SU-DHL-6 (cell line): ENCODE data around the gene CXXC5.
A peak's percentile ranks its signal among the peaks of the same experiment; 100 is the strongest.

ENCODE experiments used
- H2AFZ ChIP-seq: fragments of 200-600 bp; sonication (generic); 2 replicates; pipeline ENCODE4 v1.6.1; 2014; ENCODE audit warnings: low read depth, mild to moderate bottlenecking, moderate library complexity, mixed read lengths, antibody characterized with exemption, low read length; ENCODE audit not compliant: severe bottlenecking
- H3F3A ChIP-seq: fragments of 200-600 bp; shearing (Covaris generic); 2 replicates; pipeline ENCODE4 v1.6.0; 2016; ENCODE audit warnings: antibody characterized with exemption, mild to moderate bottlenecking; ENCODE audit not compliant: insufficient read depth
- H3K27ac ChIP-seq: fragments of 200-600 bp; sonication (generic); 2 replicates; pipeline ENCODE4 v1.5.1; 2016; ENCODE audit warnings: low read depth, mild to moderate bottlenecking, low read length, moderate library complexity, mixed read lengths
- H3K27me3 ChIP-seq: fragments of 200-600 bp; sonication (generic), shearing (Covaris generic); 2 replicates; pipeline ENCODE4 v1.6.0; 2014; ENCODE audit warnings: mild to moderate bottlenecking, low read length
- H3K36me3 ChIP-seq: fragments of 200-600 bp; sonication (generic); 2 replicates; pipeline ENCODE4 v1.6.1; 2014; ENCODE audit warnings: mild to moderate bottlenecking, low read length, mixed read lengths
- H3K4me2 ChIP-seq: fragments of 300-600, 200-600 bp; shearing (Covaris generic), sonication (generic); 2 replicates; pipeline ENCODE4 v1.6.0; 2014; ENCODE audit warnings: low read length, low read depth, mild to moderate bottlenecking; ENCODE audit not compliant: poor library complexity, severe bottlenecking
- H3K4me3 ChIP-seq: fragments of 200-600 bp; sonication (generic); 2 replicates; pipeline ENCODE4 v1.5.1; 2014; ENCODE audit warnings: antibody characterized with exemption, low read length, mild to moderate bottlenecking, mixed read lengths; ENCODE audit not compliant: insufficient read depth, poor library complexity, severe bottlenecking
- H3K79me2 ChIP-seq: fragments of 200-600 bp; sonication (generic); 2 replicates; pipeline ENCODE4 v1.6.1; 2014; ENCODE audit warnings: mild to moderate bottlenecking, low read length, moderate library complexity; ENCODE audit not compliant: insufficient read depth
- H3K9ac ChIP-seq: fragments of 200-600 bp; sonication (generic); 2 replicates; pipeline ENCODE4 v1.7.0; 2014; ENCODE audit warnings: mild to moderate bottlenecking, low read length
- H3K9me2 ChIP-seq: fragments of 200-600 bp; sonication (generic); replicated peaks from 2 replicates; pipeline ENCODE4 v1.6.1; 2014; ENCODE audit warnings: low read length; ENCODE audit not compliant: insufficient read depth
- H3K9me3 ChIP-seq: fragments of 200-600 bp; sonication (generic); 2 replicates; pipeline ENCODE4 v1.6.1; 2014; ENCODE audit warnings: low read length, mixed read lengths; ENCODE audit not compliant: insufficient read depth
- H4K20me1 ChIP-seq: fragments of 200-600 bp; sonication (generic); 2 replicates; pipeline ENCODE4 v1.6.1; 2014; ENCODE audit warnings: low read depth, mild to moderate bottlenecking, antibody characterized with exemption, low read length, moderate library complexity, mixed read lengths
- EZH2phosphoT487 ChIP-seq: fragments of 200-600 bp; sonication (generic), shearing (Covaris generic); conservative IDR thresholded peaks from 2 replicates; pipeline ENCODE4 v1.6.1; 2018; ENCODE audit warnings: mild to moderate bottlenecking, antibody characterized with exemption, low read length, moderate library complexity, mixed read lengths
- TF ChIP-seq, protein P1 (sequence below): fragments of 200-600 bp; sonication (generic); IDR thresholded peaks from one replicate; pipeline ENCODE4 v1.5.1; 2017; ENCODE audit warnings: antibody characterized with exemption, mild to moderate bottlenecking, low read length, moderate library complexity; ENCODE audit not compliant: insufficient read depth, poor library complexity, severe bottlenecking

CXXC5 gene

DNA sequence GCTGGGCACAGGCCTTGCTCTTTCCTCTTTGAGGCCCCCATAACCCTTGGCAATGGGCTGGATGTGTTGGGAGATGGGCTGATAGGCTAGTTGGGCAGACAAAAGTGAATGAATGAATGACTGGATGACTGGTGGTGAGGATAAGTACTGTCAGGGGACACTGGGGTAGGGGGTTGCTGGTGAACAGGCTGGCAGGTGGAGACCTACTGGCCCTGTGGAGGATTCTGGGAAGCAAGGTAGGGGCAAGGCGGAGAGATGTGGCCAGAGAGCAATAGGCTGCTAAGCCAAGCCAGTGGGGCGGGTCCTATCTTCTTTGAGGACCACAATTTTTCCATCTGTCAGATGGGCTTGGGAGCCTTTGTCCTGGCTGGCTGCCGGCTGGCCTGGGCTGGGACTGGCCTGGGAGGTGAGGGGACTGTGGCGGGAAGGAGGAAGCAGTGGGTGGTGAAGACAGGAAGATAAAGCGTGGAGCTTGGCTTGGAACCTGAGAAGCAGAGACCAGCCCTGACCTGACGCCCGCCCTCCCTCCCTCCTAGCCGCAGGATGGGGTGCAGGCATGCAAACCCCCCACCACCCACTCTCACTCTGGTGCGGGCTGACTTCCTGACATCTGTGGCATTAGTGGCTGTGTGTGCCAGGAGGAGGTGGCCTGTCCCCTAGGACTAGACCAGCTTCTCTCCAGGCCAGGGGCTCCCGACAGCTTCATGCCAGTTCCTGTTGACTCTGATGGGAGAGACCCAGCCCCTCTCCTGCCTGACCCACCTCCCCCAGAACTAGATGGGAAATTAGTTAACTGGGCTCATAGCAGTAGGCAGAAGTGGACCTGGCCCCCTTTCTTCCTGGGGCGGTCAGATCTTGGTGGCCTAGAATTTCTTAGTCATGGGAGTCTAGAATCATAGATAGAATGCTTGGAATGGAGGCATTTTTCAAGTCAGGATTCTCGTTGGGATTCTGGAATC, 9.5 kb downstream of the CXXC5 start:
- Histone ChIP-seq H3K9me2 (no peaks in the 10 kb centered on the region), H3K79me2 (peaks cover 98% of the 10 kb centered on the region), H3K9ac (peak overlapping the region; percentile 33), H3K27me3 (no peaks in the 10 kb centered on the region), H3K4me3 (no peak overlapping the region), H2AFZ (no peak overlapping the region), H3K27ac (peak overlapping the region; percentile 59), H4K20me1 (peaks cover under 1% of the 10 kb centered on the region; the same call in 1 of the 2 replicates), H3F3A (peaks cover 11% of the 10 kb centered on the region), H3K4me2 (peak overlapping the region; percentile 46), H3K36me3 (no peaks in the 10 kb centered on the region), H3K9me3 (no peaks in the 10 kb centered on the region)
- no peak for TF ChIP-seq EZH2phosphoT487
- TF ChIP-seq, protein P1, sequence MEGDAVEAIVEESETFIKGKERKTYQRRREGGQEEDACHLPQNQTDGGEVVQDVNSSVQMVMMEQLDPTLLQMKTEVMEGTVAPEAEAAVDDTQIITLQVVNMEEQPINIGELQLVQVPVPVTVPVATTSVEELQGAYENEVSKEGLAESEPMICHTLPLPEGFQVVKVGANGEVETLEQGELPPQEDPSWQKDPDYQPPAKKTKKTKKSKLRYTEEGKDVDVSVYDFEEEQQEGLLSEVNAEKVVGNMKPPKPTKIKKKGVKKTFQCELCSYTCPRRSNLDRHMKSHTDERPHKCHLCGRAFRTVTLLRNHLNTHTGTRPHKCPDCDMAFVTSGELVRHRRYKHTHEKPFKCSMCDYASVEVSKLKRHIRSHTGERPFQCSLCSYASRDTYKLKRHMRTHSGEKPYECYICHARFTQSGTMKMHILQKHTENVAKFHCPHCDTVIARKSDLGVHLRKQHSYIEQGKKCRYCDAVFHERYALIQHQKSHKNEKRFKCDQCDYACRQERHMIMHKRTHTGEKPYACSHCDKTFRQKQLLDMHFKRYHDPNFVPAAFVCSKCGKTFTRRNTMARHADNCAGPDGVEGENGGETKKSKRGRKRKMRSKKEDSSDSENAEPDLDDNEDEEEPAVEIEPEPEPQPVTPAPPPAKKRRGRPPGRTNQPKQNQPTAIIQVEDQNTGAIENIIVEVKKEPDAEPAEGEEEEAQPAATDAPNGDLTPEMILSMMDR = no peak

- Histone ChIP-seq H3K4me3 (no peak overlapping the region), H2AFZ (no peak overlapping the region), H3F3A (peaks cover 9% of the 10 kb centered on the region), H3K9ac (peak overlapping the region; percentile 33), H3K36me3 (no peaks in the 10 kb centered on the region), H3K27me3 (no peaks in the 10 kb centered on the region), H3K9me2 (no peaks in the 10 kb centered on the region), H3K9me3 (no peaks in the 10 kb centered on the region), H3K27ac (peak overlapping the region; percentile 59), H4K20me1 (no peaks in the 10 kb centered on the region; the same call in 1 of the 2 replicates), H3K4me2 (peak overlapping the region; percentile 46), H3K79me2 (peaks cover 98% of the 10 kb centered on the region)
- TF ChIP-seq, protein P1 = no peak
- TF ChIP-seq EZH2phosphoT487 = no peak
Observed at GRCh38 chr5:139658501-139658927, 10.4 kb downstream of the CXXC5 start.

GRCh38 chr5:139658928-139659667, 10.9 kb downstream of the CXXC5 start:
- peak overlapping the region; percentile 59 for H3K27ac ChIP-seq
- peak overlapping the region; percentile 46 for H3K4me2 ChIP-seq
- H3K4me3 ChIP-seq = no peak overlapping the region
- peak overlapping the region; percentile 33 for H3K9ac ChIP-seq
- no peak for TF ChIP-seq EZH2phosphoT487
- TF ChIP-seq, protein P1 = no peak
- no peak overlapping the region for H2AFZ ChIP-seq
- no peaks in the 10 kb centered on the region for H3K36me3 ChIP-seq
- H3K9me3 ChIP-seq = no peaks in the 10 kb centered on the region
- no peaks in the 10 kb centered on the region for H3K27me3 ChIP-seq
- H3K9me2 ChIP-seq = no peaks in the 10 kb centered on the region
- H3K79me2 ChIP-seq = peaks cover 98% of the 10 kb centered on the region
- H3F3A ChIP-seq = peaks cover 5% of the 10 kb centered on the region
- no peaks in the 10 kb centered on the region; the same call in 1 of the 2 replicates for H4K20me1 ChIP-seq
